ENCODE measurements around the gene MSANTD1. TPM values are rescaled to one million over a fixed set of nuclear protein-coding genes. Genes with fewer than 3 reads are reported as not detected.
A peak's percentile ranks its signal among the peaks of the same experiment; 100 is the strongest.

Gene MSANTD1
- total RNA-seq, 1 donor from 2014 or later, result 0.48 TPM

GRCh38 chr4:3232871-3233271 is 16.1 kb upstream of the MSANTD1 start:
- DNase-seq (ENCODE audit: low read depth), result no peak

- no peak for DNase-seq (ENCODE audit: low read depth)
Observed at GRCh38 chr4:3233391-3234071, 15.4 kb upstream of the MSANTD1 start.

GRCh38 chr4:3234171-3235029 is 14.6 kb upstream of the MSANTD1 start:
- DNase-seq (ENCODE audit: low read depth), result no peak

GRCh38 chr4:3235030-3235345 is 14.0 kb upstream of the MSANTD1 start:
- no peak for DNase-seq (ENCODE audit: low read depth)

- no peak for DNase-seq (ENCODE audit: low read depth)
Observed at GRCh38 chr4:3235581-3235980, 13.4 kb upstream of the MSANTD1 start.

- no peak for DNase-seq (ENCODE audit: low read depth)
Observed at GRCh38 chr4:3236326-3236878, 12.6 kb upstream of the MSANTD1 start.

GRCh38 chr4:3237266-3237665 is 11.7 kb upstream of the MSANTD1 start:
- no peak for DNase-seq (ENCODE audit: low read depth)

GRCh38 chr4:3237712-3238560 is 11.0 kb upstream of the MSANTD1 start:
- no peak for DNase-seq (ENCODE audit: low read depth)

- DNase-seq (ENCODE audit: low read depth), result no peak
Observed at GRCh38 chr4:3238721-3239120, 10.2 kb upstream of the MSANTD1 start.

GRCh38 chr4:3239303-3239702 is 9.7 kb upstream of the MSANTD1 start:
- DNase-seq (ENCODE audit: low read depth), result peak; percentile 57

GRCh38 chr4:3239998-3240920 is 8.7 kb upstream of the MSANTD1 start:
- peak; percentile 60 for DNase-seq (ENCODE audit: low read depth)

- no peak for DNase-seq (ENCODE audit: low read depth)
Observed at GRCh38 chr4:3240936-3241522, 7.9 kb upstream of the MSANTD1 start.

- DNase-seq (ENCODE audit: low read depth), result no peak
Observed at GRCh38 chr4:3241898-3242524, 6.9 kb upstream of the MSANTD1 start.

- DNase-seq (ENCODE audit: low read depth), result no peak
Observed at GRCh38 chr4:3243136-3243780, 5.7 kb upstream of the MSANTD1 start.

GRCh38 chr4:3244002-3244401 is 5.0 kb upstream of the MSANTD1 start:
- no peak for DNase-seq (ENCODE audit: low read depth)

GRCh38 chr4:3244747-3245146 is 4.2 kb upstream of the MSANTD1 start:
- no peak for DNase-seq (ENCODE audit: low read depth)

GRCh38 chr4:3245676-3246075 is 3.3 kb upstream of the MSANTD1 start:
- no peak for DNase-seq (ENCODE audit: low read depth)

GRCh38 chr4:3246458-3247398 is 2.2 kb upstream of the MSANTD1 start:
- DNase-seq (ENCODE audit: low read depth), result no peak
